Ascending aorta (tissue), 2 donors: ENCODE measurements around the gene TBC1D5. TPM values are rescaled to one million over a fixed set of nuclear protein-coding genes. Genes with fewer than 3 reads are reported as not detected.

ENCODE experiments used
- DNase-seq, 2 donors: peaks; one replicate each; pipeline ENCODE4 v3.0.0-alpha.2; 2019; ENCODE audit warnings: low spot score in 2 of 2
- H3K27ac ChIP-seq, 2 donors: fragments of 200-600 bp; sonication (generic); one replicate each; pipeline ENCODE4 v1.5.1; 2016 to 2017; ENCODE audit warnings: mild to moderate bottlenecking in 1 of 2
- H3K27me3 ChIP-seq: fragments of 200-600 bp; sonication (generic); one replicate; pipeline ENCODE4 v1.5.1; 2017
- H3K36me3 ChIP-seq, 2 donors: fragments of 200-600 bp; sonication (generic); one replicate each; pipeline ENCODE4 v1.5.1; 2016
- H3K4me1 ChIP-seq, 2 donors: fragments of 200-600 bp; sonication (generic); one replicate each; pipeline ENCODE4 v1.5.1; 2016 to 2017; ENCODE audit warnings: mild to moderate bottlenecking in 1 of 2
- H3K4me3 ChIP-seq, 2 donors: fragments of 200-600 bp; sonication (generic); one replicate each; pipeline ENCODE4 v1.5.1; 2016 to 2017; ENCODE audit warnings: mild to moderate bottlenecking in 1 of 2
- H3K9me3 ChIP-seq, 2 donors: fragments of 200-600 bp; sonication (generic); one replicate each; pipeline ENCODE4 v1.5.1; 2016
- CTCF ChIP-seq, 3 experiments: fragments of 200-600 bp in 2 of 3; fragments of 450-650 bp in 1 of 3; sonication (generic) in 2 of 3; IDR thresholded peaks; one replicate each; pipeline ENCODE4 v1.5.1; 2016 to 2019; ENCODE audit warnings: antibody characterized with exemption in 3 of 3, mild to moderate bottlenecking in 1 of 3, moderate library complexity in 1 of 3
- intact Hi-C: fragments of 100-400 bp; cut with DNase I; formaldehyde crosslinking; loops from one replicate; pipeline ENCODE4 v1.15.1; 2023
- total RNA-seq: library from RNA; depleted of rRNA; stranded (reverse); fragments of >200 nt; gene quantifications from one replicate; pipeline ENCODE4 v1.1.0, GENCODE V29; 2016

The TBC1D5 gene
- total RNA-seq, 1 donor from 2014 or later = 43.3 TPM

DNA sequence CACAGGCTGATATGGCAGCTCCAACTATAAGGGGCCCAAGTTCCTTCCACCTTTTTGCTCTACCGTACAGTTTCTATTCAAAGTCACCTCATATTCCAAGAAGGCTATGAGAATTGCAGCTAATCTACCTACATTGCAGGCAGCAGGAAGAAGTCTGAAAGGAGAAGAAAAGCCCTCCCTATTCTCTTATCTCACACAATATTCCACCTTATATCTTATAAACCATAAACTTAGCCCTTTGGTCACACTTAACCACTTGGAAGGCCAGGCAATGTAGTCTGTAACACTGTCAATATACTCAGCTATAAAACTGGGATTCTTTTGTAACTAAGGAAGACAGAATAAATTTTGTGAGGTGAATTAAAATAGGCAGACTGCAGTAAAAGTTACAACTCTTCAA, 54.9 kb downstream of the TBC1D5 start:
- Histone ChIP-seq H3K4me3 (no peak overlapping the region), H3K27me3 (no peaks in the 10 kb centered on the region), H3K9me3 (no peaks in the 10 kb centered on the region), H3K4me1 (peaks cover 0 to 5% of the 10 kb centered on the region in 2 donors), H3K27ac (no peak overlapping the region), H3K36me3 (no peaks in the 10 kb centered on the region)
- intact Hi-C loops = loop anchor here (5.0 kb wide), 1 partner anchor 255 kb away; no protein-coding TSS in a partner anchor
- no peak for TF ChIP-seq CTCF (IDR thresholded peaks at IDR 0.05)
- DNase-seq = no peak

- H3K4me1 ChIP-seq = peaks cover 0 to 5% of the 10 kb centered on the region in 2 donors
- DNase-seq = no peak
- no peaks in the 10 kb centered on the region for H3K36me3 ChIP-seq
- H3K27me3 ChIP-seq = no peaks in the 10 kb centered on the region
- H3K4me3 ChIP-seq = no peak overlapping the region
- no peak overlapping the region for H3K27ac ChIP-seq
- H3K9me3 ChIP-seq = no peaks in the 10 kb centered on the region
- peak in 2 of 3 experiments; percentile 6 to 25 for TF ChIP-seq CTCF (IDR thresholded peaks at IDR 0.05)
- intact Hi-C loops = loop anchor here (5.0 kb wide), 1 partner anchor 254 kb away; no protein-coding TSS in a partner anchor
Observed at GRCh38 chr3:17686613-17687012, 55.8 kb downstream of the TBC1D5 start.

GRCh38 chr3:17683542-17684207, 58.8 kb downstream of the TBC1D5 start:
- no peaks in the 10 kb centered on the region for H3K9me3 ChIP-seq
- no peaks in the 10 kb centered on the region for H3K36me3 ChIP-seq
- no peaks in the 10 kb centered on the region for H3K27me3 ChIP-seq
- intact Hi-C loops = no loop called here
- no peak for DNase-seq
- no peak overlapping the region for H3K4me3 ChIP-seq
- H3K4me1 ChIP-seq = peaks cover 0 to 5% of the 10 kb centered on the region in 2 donors
- no peak for TF ChIP-seq CTCF (IDR thresholded peaks at IDR 0.05)
- no peak overlapping the region for H3K27ac ChIP-seq

DNA sequence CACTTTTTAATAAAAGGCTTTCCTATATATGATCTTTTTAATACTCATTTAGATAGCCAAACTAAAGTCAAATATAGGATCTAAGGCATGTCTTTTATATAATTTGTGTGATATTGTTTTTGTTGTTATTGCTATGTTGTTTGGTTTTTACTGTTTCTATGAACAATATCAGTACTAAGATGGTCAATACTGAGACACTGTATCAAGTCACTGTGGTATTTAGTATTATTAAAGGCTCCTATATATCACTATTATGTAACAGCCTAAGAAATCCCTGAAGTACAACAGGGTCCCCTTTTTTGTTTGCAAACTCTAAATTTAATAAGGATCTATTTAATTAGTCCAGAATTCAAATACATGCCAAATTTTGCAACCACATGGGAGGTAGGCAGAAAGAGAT, 61.9 kb downstream of the TBC1D5 start:
- Histone ChIP-seq H3K36me3 (no peaks in the 10 kb centered on the region), H3K27me3 (no peaks in the 10 kb centered on the region), H3K4me3 (no peak overlapping the region), H3K9me3 (no peaks in the 10 kb centered on the region), H3K27ac (no peak overlapping the region), H3K4me1 (peaks cover 0 to 2% of the 10 kb centered on the region in 2 donors)
- no peak for DNase-seq
- TF ChIP-seq CTCF (IDR thresholded peaks at IDR 0.05) = no peak
- intact Hi-C loops = no loop called here

DNA sequence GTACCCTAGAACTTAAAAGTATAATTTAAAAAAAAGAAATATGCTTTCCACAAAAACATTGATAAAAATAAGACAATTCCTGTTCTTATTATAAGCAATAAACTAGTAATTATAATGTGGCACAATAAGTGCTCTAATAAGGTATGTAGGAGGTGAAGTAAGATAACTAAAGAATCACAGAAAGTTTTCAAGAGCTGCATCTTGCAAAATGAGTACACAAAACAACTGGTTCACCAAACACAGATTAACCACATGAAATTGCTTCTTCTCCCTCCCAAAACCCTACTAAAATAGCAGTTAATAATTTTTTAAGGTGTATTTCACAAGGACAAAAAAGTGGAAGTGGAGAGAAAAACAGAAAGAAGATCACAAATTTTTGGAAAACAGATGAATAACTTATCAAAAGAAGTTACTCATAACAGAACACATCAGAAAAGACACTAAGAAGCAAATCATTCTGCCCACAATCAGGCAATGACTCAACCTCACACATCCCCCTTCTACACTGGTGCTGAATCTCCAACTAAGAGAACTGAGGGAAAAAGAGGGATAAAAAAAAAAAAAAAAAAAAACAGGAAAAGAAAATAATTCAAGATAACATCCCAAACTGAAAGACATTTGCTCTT, 64.2 kb downstream of the TBC1D5 start:
- no peak overlapping the region for H3K27ac ChIP-seq
- no peak for TF ChIP-seq CTCF (IDR thresholded peaks at IDR 0.05)
- no peaks in the 10 kb centered on the region for H3K9me3 ChIP-seq
- DNase-seq = no peak
- no peaks in the 10 kb centered on the region for H3K4me1 ChIP-seq
- no peaks in the 10 kb centered on the region for H3K27me3 ChIP-seq
- no peak overlapping the region for H3K4me3 ChIP-seq
- intact Hi-C loops = no loop called here
- no peaks in the 10 kb centered on the region for H3K36me3 ChIP-seq
